ENCODE data around the gene SAMD14. TPM values are rescaled to one million over a fixed set of nuclear protein-coding genes. Genes with fewer than 3 reads are reported as not detected.
A peak's percentile ranks its signal among the peaks of the same experiment; 100 is the strongest.

The SAMD14 gene
- total RNA-seq, 1 donor from 2014 or later, result 0.26 TPM

GRCh38 chr17:50080827-50081226 lies 49.1 kb downstream of the SAMD14 start:
- no peaks in the 10 kb centered on the region for H3K27me3 ChIP-seq (ENCODE audit: control insufficient read depth, insufficient read depth, low read length)
- H3K4me3 ChIP-seq (ENCODE audit: low read depth, low read length), result no peak overlapping the region
- TF ChIP-seq CTCF (IDR thresholded peaks at IDR 0.05; ENCODE audit: insufficient read depth, low read length, severe bottlenecking), result no peak
- DNase-seq (ENCODE audit: low read depth), result no peak
- no peak for FAIRE-seq
- peaks cover 49% of the 10 kb centered on the region for H3K36me3 ChIP-seq (ENCODE audit: control insufficient read depth, insufficient read depth, low read length)

DNA sequence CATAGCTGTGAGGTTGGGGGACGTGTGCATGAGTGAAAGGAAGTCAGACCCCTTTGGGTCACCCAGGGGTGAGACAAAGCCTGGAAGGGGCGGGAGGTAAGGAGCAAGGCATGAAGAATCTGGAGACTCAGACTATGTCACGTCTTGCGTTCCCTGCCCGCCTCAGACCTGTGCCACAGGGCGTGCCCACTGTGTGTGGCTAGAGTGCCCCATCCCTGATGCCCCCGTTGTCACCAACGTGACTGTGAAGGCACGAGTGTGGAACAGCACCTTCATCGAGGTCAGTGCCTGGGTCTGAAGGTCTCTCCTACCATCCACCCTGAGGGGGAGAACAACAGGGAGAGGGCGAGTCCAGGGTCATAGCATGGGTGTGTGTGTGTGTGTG lies 49.9 kb downstream of the SAMD14 start:
- Histone ChIP-seq H3K36me3 (ENCODE audit: control insufficient read depth, insufficient read depth, low read length) (peaks cover 56% of the 10 kb centered on the region), H3K27me3 (ENCODE audit: control insufficient read depth, insufficient read depth, low read length) (no peaks in the 10 kb centered on the region), H3K4me3 (ENCODE audit: low read depth, low read length) (no peak overlapping the region)
- TF ChIP-seq CTCF (IDR thresholded peaks at IDR 0.05; ENCODE audit: insufficient read depth, low read length, severe bottlenecking), result no peak
- FAIRE-seq (no peak), DNase-seq (ENCODE audit: low read depth) (no peak)

- FAIRE-seq, result no peak
- Histone ChIP-seq H3K4me3 (ENCODE audit: low read depth, low read length) (no peak overlapping the region), H3K36me3 (ENCODE audit: control insufficient read depth, insufficient read depth, low read length) (peaks cover 60% of the 10 kb centered on the region), H3K27me3 (ENCODE audit: control insufficient read depth, insufficient read depth, low read length) (no peaks in the 10 kb centered on the region)
- no peak for DNase-seq (ENCODE audit: low read depth)
- TF ChIP-seq CTCF (IDR thresholded peaks at IDR 0.05; ENCODE audit: insufficient read depth, low read length, severe bottlenecking), result peak; percentile 100
Measured at GRCh38 chr17:50079334-50080095, 50.4 kb downstream of the SAMD14 start.

DNA sequence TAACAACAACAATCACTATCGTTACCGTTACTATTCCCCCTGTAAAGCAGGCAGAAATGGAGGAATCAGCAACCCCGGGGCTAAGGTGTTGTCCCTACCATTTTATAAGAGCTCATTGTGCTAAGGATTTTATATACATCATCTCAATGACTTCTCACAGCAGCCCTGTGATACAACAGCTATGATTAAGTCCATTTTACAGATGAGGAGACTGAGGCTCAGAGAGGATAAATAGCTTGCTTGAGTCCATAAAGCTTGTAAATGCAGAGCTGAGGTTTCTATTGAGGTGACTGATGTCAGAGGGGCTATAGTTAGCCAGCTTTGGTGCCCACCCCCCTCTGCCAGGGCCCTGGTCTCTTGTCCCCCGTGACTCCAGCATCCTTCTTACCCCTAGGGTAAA lies 51.5 kb downstream of the SAMD14 start:
- H3K27me3 ChIP-seq (ENCODE audit: control insufficient read depth, insufficient read depth, low read length), result no peaks in the 10 kb centered on the region
- no peak for DNase-seq (ENCODE audit: low read depth)
- no peak for FAIRE-seq
- no peak for TF ChIP-seq CTCF (IDR thresholded peaks at IDR 0.05; ENCODE audit: insufficient read depth, low read length, severe bottlenecking)
- no peak overlapping the region for H3K4me3 ChIP-seq (ENCODE audit: low read depth, low read length)
- H3K36me3 ChIP-seq (ENCODE audit: control insufficient read depth, insufficient read depth, low read length), result peaks cover 70% of the 10 kb centered on the region

- no peak for DNase-seq (ENCODE audit: low read depth)
- no peaks in the 10 kb centered on the region for H3K27me3 ChIP-seq (ENCODE audit: control insufficient read depth, insufficient read depth, low read length)
- no peak overlapping the region for H3K4me3 ChIP-seq (ENCODE audit: low read depth, low read length)
- H3K36me3 ChIP-seq (ENCODE audit: control insufficient read depth, insufficient read depth, low read length), result peaks cover 80% of the 10 kb centered on the region
- no peak for FAIRE-seq
- TF ChIP-seq CTCF (IDR thresholded peaks at IDR 0.05; ENCODE audit: insufficient read depth, low read length, severe bottlenecking), result no peak
Measured at GRCh38 chr17:50076591-50077235, 53.2 kb downstream of the SAMD14 start.
